KMS-11 (cell line): ENCODE data around the gene MCRIP1.

ENCODE experiments used
- H2AFZ ChIP-seq: fragments of 200-600 bp; sonication (generic); 2 replicates; pipeline ENCODE4 v1.6.1; 2016; ENCODE audit warnings: antibody characterized with exemption, mixed run types, low read depth
- H3K27ac ChIP-seq: fragments of 200-600 bp; sonication (generic); 2 replicates; pipeline ENCODE4 v1.6.1; 2016; ENCODE audit warnings: mild to moderate bottlenecking, mixed run types
- H3K27me3 ChIP-seq: fragments of 200-600 bp; sonication (generic); 2 replicates; pipeline ENCODE4 v1.6.1; 2017; ENCODE audit warnings: mild to moderate bottlenecking, low read depth, mixed run types, moderate library complexity; ENCODE audit not compliant: insufficient read depth
- H3K36me3 ChIP-seq: fragments of 200-600 bp; sonication (generic); 2 replicates; pipeline ENCODE4 v1.6.1; 2017; ENCODE audit warnings: mild to moderate bottlenecking, mixed run types; ENCODE audit not compliant: insufficient read depth
- H3K4me1 ChIP-seq: fragments of 200-600 bp; sonication (generic); 2 replicates; pipeline ENCODE4 v1.6.1; 2016; ENCODE audit warnings: mild to moderate bottlenecking, low read depth, mixed run types; ENCODE audit not compliant: poor library complexity, severe bottlenecking
- H3K4me2 ChIP-seq: fragments of 200-600 bp; sonication (generic); 2 replicates; pipeline ENCODE4 v1.7.0; 2016; ENCODE audit warnings: mild to moderate bottlenecking, mixed run types
- H3K4me3 ChIP-seq: fragments of 200-600 bp; sonication (generic); IDR thresholded peaks from 2 replicates; pipeline ENCODE4 v1.6.1; 2017; ENCODE audit warnings: low read depth, low read length, mixed read lengths; ENCODE audit not compliant: insufficient read depth
- H3K79me2 ChIP-seq: fragments of 200-600 bp; sonication (generic); 2 replicates; pipeline ENCODE4 v1.6.1; 2016; ENCODE audit warnings: low read depth, mixed run types; ENCODE audit not compliant: insufficient read depth
- H3K9ac ChIP-seq: fragments of 200-600 bp; sonication (generic); 2 replicates; pipeline ENCODE4 v1.6.1; 2016; ENCODE audit warnings: mild to moderate bottlenecking, mixed run types
- H4K20me1 ChIP-seq: fragments of 200-600 bp; sonication (generic); 2 replicates; pipeline ENCODE4 v1.6.1; 2016; ENCODE audit warnings: mild to moderate bottlenecking, mixed run types; ENCODE audit not compliant: insufficient read depth
- CTCF ChIP-seq: fragments of 200-600 bp; sonication (generic); conservative IDR thresholded peaks from 2 replicates; pipeline ENCODE4 v1.6.1; 2017; ENCODE audit warnings: low read depth, mild to moderate bottlenecking, antibody characterized with exemption, low read length, moderate library complexity, mixed read lengths

The MCRIP1 gene

DNA sequence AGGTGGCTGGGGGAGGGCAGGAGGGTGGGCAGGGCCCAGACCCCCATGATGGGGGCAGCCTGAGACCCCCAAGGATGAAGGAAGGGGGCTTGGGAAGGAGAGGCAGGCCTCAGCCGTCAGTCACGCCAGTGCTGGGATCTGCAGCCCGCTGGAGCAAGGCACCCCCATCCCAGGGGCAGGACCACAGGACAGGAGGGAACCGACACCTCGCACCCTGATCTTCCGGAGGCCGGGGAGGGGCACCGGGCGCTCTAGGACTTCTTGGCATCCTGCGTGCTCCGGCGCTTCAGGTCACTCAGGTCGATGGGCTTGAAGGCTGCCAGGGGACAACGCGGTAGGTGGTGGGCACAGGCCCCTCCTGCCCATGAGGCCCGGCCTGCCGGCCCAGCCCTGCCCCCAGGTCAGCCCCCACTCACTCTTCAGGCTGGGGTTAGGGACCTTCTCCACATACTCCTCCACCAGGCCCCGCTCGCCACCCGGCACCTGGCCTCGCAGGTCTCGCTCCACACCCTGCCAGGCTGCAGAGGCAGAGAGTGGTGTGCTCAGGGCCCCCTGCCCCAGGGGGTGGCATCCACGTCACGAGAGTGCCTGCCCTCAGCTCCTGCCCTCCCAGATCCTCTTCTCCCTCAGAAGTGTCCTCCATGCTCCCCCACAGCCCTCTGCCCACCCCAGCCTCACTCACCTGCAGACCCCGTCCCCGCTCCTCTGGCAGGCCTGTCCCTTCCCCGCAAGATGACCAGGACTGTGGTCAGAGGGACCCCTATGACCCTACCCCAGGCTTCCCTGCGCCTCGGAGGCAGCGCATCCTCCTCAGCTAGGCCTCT, 9.9 kb downstream of the MCRIP1 start:
- TF ChIP-seq CTCF: no peak
- Histone ChIP-seq H4K20me1 (no peaks in the 10 kb centered on the region), H3K4me3 (no peak overlapping the region), H3K36me3 (no peaks in the 10 kb centered on the region), H3K4me2 (no peak overlapping the region), H3K27me3 (peaks cover 2% of the 10 kb centered on the region; the same call in 1 of the 2 replicates), H3K9ac (no peak overlapping the region), H3K79me2 (no peaks in the 10 kb centered on the region), H2AFZ (no peak overlapping the region), H3K4me1 (no peaks in the 10 kb centered on the region), H3K27ac (no peak overlapping the region)

DNA sequence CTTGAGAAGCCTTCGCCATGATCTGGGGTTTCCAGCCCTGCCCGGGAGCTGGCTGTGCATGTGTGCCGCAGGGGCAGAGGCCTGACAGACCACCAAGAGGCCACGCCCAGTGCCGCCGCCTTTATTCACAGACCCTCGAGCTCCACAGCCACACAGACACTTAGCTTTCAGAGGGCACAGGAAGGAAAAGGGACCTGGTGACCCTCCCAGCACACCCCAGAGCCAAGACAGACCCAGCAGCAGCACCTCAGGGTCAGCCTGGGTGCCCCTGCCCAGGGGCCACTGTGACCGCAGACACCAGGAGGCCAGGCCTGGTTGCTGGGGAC, 10.8 kb downstream of the MCRIP1 start:
- Histone ChIP-seq H3K27ac (no peak overlapping the region), H3K79me2 (no peaks in the 10 kb centered on the region), H3K27me3 (peaks cover 11% of the 10 kb centered on the region), H3K36me3 (no peaks in the 10 kb centered on the region), H3K4me2 (no peak overlapping the region), H2AFZ (no peak overlapping the region), H3K4me3 (no peak overlapping the region), H4K20me1 (no peaks in the 10 kb centered on the region), H3K9ac (no peak overlapping the region), H3K4me1 (no peaks in the 10 kb centered on the region)
- no peak for TF ChIP-seq CTCF

- no peak overlapping the region for H3K9ac ChIP-seq
- no peaks in the 10 kb centered on the region for H4K20me1 ChIP-seq
- no peaks in the 10 kb centered on the region for H3K79me2 ChIP-seq
- TF ChIP-seq CTCF: no peak
- peaks cover 16% of the 10 kb centered on the region for H3K27me3 ChIP-seq
- no peak overlapping the region for H2AFZ ChIP-seq
- H3K4me3 ChIP-seq: no peak overlapping the region
- H3K4me2 ChIP-seq: no peak overlapping the region
- no peaks in the 10 kb centered on the region for H3K36me3 ChIP-seq
- H3K27ac ChIP-seq: no peak overlapping the region
- no peaks in the 10 kb centered on the region for H3K4me1 ChIP-seq
Observed at GRCh38 chr17:81821603-81822311, 11.3 kb downstream of the MCRIP1 start.

DNA sequence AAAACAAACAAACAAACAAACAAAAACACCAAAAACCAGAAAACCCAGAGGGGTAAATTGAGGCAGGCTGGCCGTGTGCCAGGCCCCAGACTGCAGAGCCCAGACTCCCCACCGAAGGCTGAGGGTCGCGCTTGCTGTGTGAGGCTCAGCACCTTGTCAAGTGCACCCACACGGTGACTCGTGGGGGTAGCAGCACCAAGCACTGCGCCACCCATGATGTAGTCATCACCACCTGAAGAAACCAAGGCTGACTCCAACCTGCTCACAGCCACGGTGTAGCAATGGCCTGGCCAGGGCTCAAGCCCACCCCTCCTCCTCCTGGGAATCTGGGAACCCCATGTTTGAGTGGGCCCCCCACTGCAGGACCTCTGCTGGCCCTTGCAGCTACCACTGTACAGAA, 11.9 kb downstream of the MCRIP1 start:
- Histone ChIP-seq H3K36me3 (no peaks in the 10 kb centered on the region), H3K79me2 (no peaks in the 10 kb centered on the region), H3K4me3 (no peak overlapping the region), H3K4me2 (no peak overlapping the region), H3K27ac (no peak overlapping the region), H3K4me1 (no peaks in the 10 kb centered on the region), H2AFZ (no peak overlapping the region), H3K27me3 (peaks cover 23% of the 10 kb centered on the region), H3K9ac (no peak overlapping the region), H4K20me1 (no peaks in the 10 kb centered on the region)
- TF ChIP-seq CTCF: no peak
